GM12878 (cell line): ENCODE results near the gene KRTAP10-5. TPM values are rescaled to one million over a fixed set of nuclear protein-coding genes. Genes with fewer than 3 reads are reported as not detected.

Experiments
- ATAC-seq: fragments of 200-7000 bp; cut with Tn5 transposase; 3 replicates; pipeline ENCODE4 v1.9.1; 2020; ENCODE audit warnings: mild to moderate bottlenecking, moderate library complexity
- BruUV-seq: library from RNA; stranded (reverse); fragments of 400-500 nt; replicated peaks from 2 replicates; lab custom pipeline; 2021; lab: Mats Ljungman, UMichigan
- CTCF ChIA-PET: fragments of 300-600 bp; sonication (Branson Sonifier 250); formaldehyde crosslinking; extraction: SDS; loops from one replicate; lab custom pipeline; 2021; ENCODE audit warnings: inconsistent platforms; lab: Yijun Ruan, JAX
- POLR2A ChIA-PET: fragments of 350-600 bp; formaldehyde crosslinking; extraction: SDS; loops from one replicate; lab custom pipeline; 2021; ENCODE audit warnings: inconsistent platforms; lab: Charles Lee
- RAD21 ChIA-PET: fragments of 300-600 bp; sonication (Branson Sonifier 250); formaldehyde crosslinking; loops from one replicate; lab custom pipeline; 2023; ENCODE audit warnings: antibody characterized with exemption; ENCODE audit not compliant: unreplicated experiment; lab: Charles Lee
- SMC1A ChIA-PET: fragments of 300-600 bp; sonication (Branson Sonifier 250); formaldehyde crosslinking; loops from one replicate; lab custom pipeline; 2023; ENCODE audit not compliant: unreplicated experiment, uncharacterized antibody; lab: Charles Lee
- DNase-seq: peaks from one replicate; pipeline ENCODE4 v3.0.0-alpha.2; 2011; ENCODE audit warnings: low read depth, low spot score
- FAIRE-seq: peaks from 3 replicates; lab custom pipeline; 2011; peaks lifted over from hg19 to GRCh38; lab: Jason Lieb, UNC
- H2AFZ ChIP-seq: 2 replicates; pipeline ENCODE4 v1.6.0; 2011; ENCODE audit warnings: low read depth, low read length, control low read depth; ENCODE audit not compliant: control insufficient read depth
- H3K27ac ChIP-seq: 2 replicates; pipeline ENCODE4 v1.5.1; 2011; ENCODE audit warnings: control low read depth; ENCODE audit not compliant: control insufficient read depth, insufficient read depth
- H3K27me3 ChIP-seq, 2 experiments: replicated peaks in 1 of 2; 2 replicates each; pipeline versions ENCODE4 v1.6.0 to v1.6.1; 2011; ENCODE audit warnings: low read length in 1 of 2; ENCODE audit not compliant: control insufficient read depth in 2 of 2, insufficient read depth in 2 of 2
- H3K36me3 ChIP-seq, 2 experiments: 2 replicates each; pipeline ENCODE4 v1.5.1; 2011; ENCODE audit warnings: low read length in 1 of 2; ENCODE audit not compliant: control insufficient read depth in 2 of 2, insufficient read depth in 2 of 2
- H3K4me1 ChIP-seq: 2 replicates; pipeline ENCODE4 v1.6.1; 2011; ENCODE audit warnings: mild to moderate bottlenecking, low read length, moderate library complexity, mixed read lengths; ENCODE audit not compliant: control insufficient read depth, insufficient read depth
- H3K4me2 ChIP-seq: 2 replicates; pipeline ENCODE4 v1.6.0; 2011; ENCODE audit warnings: control low read depth; ENCODE audit not compliant: control insufficient read depth, insufficient read depth
- H3K4me3 ChIP-seq: fragments of 200-600 bp; sonication (generic); 2 replicates; pipeline ENCODE4 v1.5.1; 2016
- H3K79me2 ChIP-seq: 2 replicates; pipeline ENCODE4 v1.6.0; 2011; ENCODE audit warnings: low read length; ENCODE audit not compliant: control insufficient read depth, insufficient read depth
- H3K9ac ChIP-seq: 2 replicates; pipeline ENCODE4 v1.8.0; 2011; ENCODE audit warnings: low read length, control low read depth, mixed read lengths; ENCODE audit not compliant: control insufficient read depth, insufficient read depth
- H3K9me3 ChIP-seq: replicated peaks from 3 replicates; pipeline ENCODE4 v1.5.1; 2011; ENCODE audit warnings: mild to moderate bottlenecking, low read length; ENCODE audit not compliant: control insufficient read depth, insufficient read depth
- H4K20me1 ChIP-seq: 2 replicates; pipeline ENCODE4 v1.6.0; 2011; ENCODE audit not compliant: control insufficient read depth, insufficient read depth
- BACH1 ChIP-seq: fragments of 450-650 bp; IDR thresholded peaks from 2 replicates; pipeline ENCODE4 v1.6.1; 2017; ENCODE audit warnings: mild to moderate bottlenecking, borderline replicate concordance
- BMI1 ChIP-seq: fragments of 450-650 bp; IDR thresholded peaks from 2 replicates; pipeline ENCODE4 v1.6.1; 2016; ENCODE audit warnings: mild to moderate bottlenecking, moderate library complexity, borderline replicate concordance
- BRCA1 ChIP-seq: IDR thresholded peaks from 2 replicates; pipeline ENCODE4 v1.6.1; 2011; ENCODE audit warnings: low read depth, low read length, improper control_type of control experiment
- CHD1 ChIP-seq: IDR thresholded peaks from 2 replicates; pipeline ENCODE4 v1.6.1; 2012; ENCODE audit warnings: low read depth, low read length, improper control_type of control experiment
- E2F8 ChIP-seq: fragments of 450-650 bp; IDR thresholded peaks from 2 replicates; pipeline ENCODE4 v1.6.1; 2018; ENCODE audit warnings: mild to moderate bottlenecking, low read depth, moderate library complexity; ENCODE audit not compliant: partially characterized antibody
- MEF2B ChIP-seq: fragments of 450-650 bp; IDR thresholded peaks from 2 replicates; pipeline ENCODE4 v1.6.1; 2018; ENCODE audit warnings: mild to moderate bottlenecking, moderate library complexity; ENCODE audit not compliant: partially characterized antibody, poor library complexity, severe bottlenecking
- NFYA ChIP-seq: IDR thresholded peaks from 2 replicates; pipeline ENCODE4 v1.6.1; 2011; ENCODE audit warnings: low read depth, mild to moderate bottlenecking, low read length, improper control_type of control experiment, borderline replicate concordance
- NFYB ChIP-seq: IDR thresholded peaks from 2 replicates; pipeline ENCODE4 v1.6.1; 2011; ENCODE audit warnings: low read depth, mild to moderate bottlenecking, low read length, improper control_type of control experiment, moderate library complexity; ENCODE audit not compliant: insufficient read depth
- RAD21 ChIP-seq: IDR thresholded peaks from 2 replicates; pipeline ENCODE4 v1.6.1; 2011; ENCODE audit warnings: mild to moderate bottlenecking, low read depth, low read length, moderate library complexity; ENCODE audit not compliant: insufficient read depth
- REST ChIP-seq: IDR thresholded peaks from 2 replicates; pipeline ENCODE4 v1.6.1; 2012; ENCODE audit warnings: mild to moderate bottlenecking, low read depth, low read length
- RFX5 ChIP-seq: IDR thresholded peaks from 2 replicates; pipeline ENCODE4 v1.6.1; 2011; ENCODE audit warnings: low read depth, low read length, improper control_type of control experiment
- SUPT20H ChIP-seq: IDR thresholded peaks from 2 replicates; pipeline ENCODE4 v1.6.1; 2011; ENCODE audit warnings: low read depth, mild to moderate bottlenecking, low read length, moderate library complexity, borderline replicate concordance; ENCODE audit not compliant: control insufficient read depth
- TCF12 ChIP-seq: IDR thresholded peaks from 2 replicates; pipeline ENCODE4 v1.6.1; 2011; ENCODE audit warnings: low read depth, mild to moderate bottlenecking, low read length
- YY1 ChIP-seq: IDR thresholded peaks from 2 replicates; pipeline ENCODE4 v1.6.1; 2011; ENCODE audit warnings: low read depth, mild to moderate bottlenecking, low read length
- WGBS: methylation state at CpG from one replicate; pipeline ENCODE4 v1.1.6; 2016; ENCODE audit warnings: low lambda C conversion rate; ENCODE audit not compliant: insufficient replicate concordance, insufficient coverage; ENCODE audit errors: missing lambda C conversion rate; 5-methylcytosine and 5-hydroxymethylcytosine counted together
- in situ Hi-C: fragments of 300-500 bp; cut with MboI; formaldehyde crosslinking; loops from 9 replicates; pipeline ENCODE4 v1.14.3; 2018; ENCODE audit warnings: mixed read lengths
- intact Hi-C: fragments of 100-400 bp; cut with micrococcal nuclease; formaldehyde crosslinking; loops from one replicate; pipeline ENCODE4 v1.14.2; 2022; ENCODE audit not compliant: unreplicated experiment
- polyA plus RNA-seq, 11 experiments: library from polyadenylated mRNA; depleted of rRNA in 4 of 11; unstranded in 6 of 11; stranded (reverse) in 5 of 11; fragments of >200 nt; fragmentation: Nextera tagmentation in 4 of 11; fragmentation: Illumina TruSeq in 1 of 11; extraction: Ambion mirVana in 4 of 11; extraction: Trizol in 1 of 11; gene quantifications; 1 replicate in 1 of 11; 2 replicates in 10 of 11; pipeline versions ENCODE4 v1.2.1 to v1.2.3, GENCODE V29; 2011 to 2016; ENCODE audit warnings: inconsistent platforms in 2 of 11, missing spikeins in 2 of 11, low read depth in 1 of 11
- total RNA-seq, 4 experiments: library from RNA; depleted of rRNA in 3 of 4; stranded (reverse); fragments of >200 nt in 3 of 4; fragmentation: Illumina TruSeq in 1 of 4; extraction: Trizol in 1 of 4; gene quantifications; 2 replicates each; pipeline versions ENCODE4 v1.2.1 to v1.2.3, GENCODE V29; 2013 to 2021

The KRTAP10-5 gene
- total and polyA plus RNA-seq, 10 of the 15 experiments (the other 5 are each of a cell fraction or from before 2014, with no cell fraction given): not detected

GRCh38 chr21:44603911-44604310 is 23.5 kb upstream of the KRTAP10-5 start:
- 23% methylated on average over 8 of the region's 8 CpGs for WGBS
- SMC1A ChIA-PET: no interaction called here
- POLR2A ChIA-PET: no interaction called here
- no peak overlapping the region for H2AFZ ChIP-seq
- no peak overlapping the region for H3K27ac ChIP-seq
- TF ChIP-seq RAD21: no peak
- TF ChIP-seq TCF12: no peak
- TF ChIP-seq YY1: no peak
- TF ChIP-seq BRCA1: no peak
- TF ChIP-seq REST: no peak
- no peak for TF ChIP-seq BACH1
- no peak for TF ChIP-seq NFYB
- TF ChIP-seq RFX5: no peak
- no peak for TF ChIP-seq E2F8
- no peak for TF ChIP-seq MEF2B
- no peak for TF ChIP-seq CHD1
- TF ChIP-seq BMI1: no peak
- no peak for TF ChIP-seq NFYA
- TF ChIP-seq SUPT20H: no peak
- TF ChIP-seq, all 136 proteins: peak for 0
- no TSS peak for BruUV-seq
- in situ Hi-C loops: no loop called here
- intact Hi-C loops: no loop called here
- no peaks in the 10 kb centered on the region for H4K20me1 ChIP-seq
- no peak for FAIRE-seq
- no peaks in the 10 kb centered on the region; the same call in 2 of the 3 replicates for H3K9me3 ChIP-seq
- no peaks in the 10 kb centered on the region for H3K27me3 ChIP-seq
- ChIA-PET RAD21 (no interaction called here), CTCF (no interaction called here)
- H3K9ac ChIP-seq: no peak overlapping the region
- no peak overlapping the region for H3K4me2 ChIP-seq
- H3K36me3 ChIP-seq: no peaks in the 10 kb centered on the region
- no peak for ATAC-seq
- no peak for DNase-seq
- no peak overlapping the region for H3K4me3 ChIP-seq
- no peaks in the 10 kb centered on the region for H3K4me1 ChIP-seq
- H3K79me2 ChIP-seq: no peaks in the 10 kb centered on the region
